Tibial nerve (tissue), 4 donors: ENCODE results near the gene AGXT2.

Experiments
- EP300 ChIP-seq, 2 donors: sonication (generic); formaldehyde crosslinking; IDR thresholded peaks; one replicate each; pipeline ENCODE4 v1.6.1; 2017; ENCODE audit warnings: antibody characterized with exemption in 2 of 2, mild to moderate bottlenecking in 1 of 2
- POLR2A ChIP-seq, 2 donors: fragments of 450-650 bp; IDR thresholded peaks; one replicate each; pipeline ENCODE4 v1.6.1; 2017; ENCODE audit warnings: antibody characterized with exemption in 2 of 2, mild to moderate bottlenecking in 2 of 2, moderate library complexity in 2 of 2
- TF ChIP-seq, protein P1 (sequence below), 5 experiments: fragments of 200-600 bp in 3 of 5; fragments of 450-650 bp in 2 of 5; sonication (generic) in 3 of 5; IDR thresholded peaks; one replicate each; pipeline ENCODE4 v1.5.1; 2016 to 2019; ENCODE audit warnings: antibody characterized with exemption in 5 of 5, mild to moderate bottlenecking in 3 of 5, moderate library complexity in 2 of 5

GRCh38 chr5:34982823-34983222 lies 64.9 kb downstream of the AGXT2 start:
- TF ChIP-seq POLR2A (IDR thresholded peaks at IDR 0.05), result no peak
- TF ChIP-seq, protein P1, sequence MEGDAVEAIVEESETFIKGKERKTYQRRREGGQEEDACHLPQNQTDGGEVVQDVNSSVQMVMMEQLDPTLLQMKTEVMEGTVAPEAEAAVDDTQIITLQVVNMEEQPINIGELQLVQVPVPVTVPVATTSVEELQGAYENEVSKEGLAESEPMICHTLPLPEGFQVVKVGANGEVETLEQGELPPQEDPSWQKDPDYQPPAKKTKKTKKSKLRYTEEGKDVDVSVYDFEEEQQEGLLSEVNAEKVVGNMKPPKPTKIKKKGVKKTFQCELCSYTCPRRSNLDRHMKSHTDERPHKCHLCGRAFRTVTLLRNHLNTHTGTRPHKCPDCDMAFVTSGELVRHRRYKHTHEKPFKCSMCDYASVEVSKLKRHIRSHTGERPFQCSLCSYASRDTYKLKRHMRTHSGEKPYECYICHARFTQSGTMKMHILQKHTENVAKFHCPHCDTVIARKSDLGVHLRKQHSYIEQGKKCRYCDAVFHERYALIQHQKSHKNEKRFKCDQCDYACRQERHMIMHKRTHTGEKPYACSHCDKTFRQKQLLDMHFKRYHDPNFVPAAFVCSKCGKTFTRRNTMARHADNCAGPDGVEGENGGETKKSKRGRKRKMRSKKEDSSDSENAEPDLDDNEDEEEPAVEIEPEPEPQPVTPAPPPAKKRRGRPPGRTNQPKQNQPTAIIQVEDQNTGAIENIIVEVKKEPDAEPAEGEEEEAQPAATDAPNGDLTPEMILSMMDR (IDR thresholded peaks at IDR 0.05), result no peak
- TF ChIP-seq EP300 (IDR thresholded peaks at IDR 0.05), result no peak
